Uterus (tissue), 2 donors: Measurements from ENCODE around the gene CMTM1.

Source experiments
- POLR2A ChIP-seq, 2 donors: fragments of 450-650 bp; IDR thresholded peaks; one replicate each; pipeline ENCODE4 v1.6.1; 2016; ENCODE audit warnings: antibody characterized with exemption in 2 of 2, mild to moderate bottlenecking in 1 of 2, moderate library complexity in 1 of 2
- TF ChIP-seq, protein P1 (sequence below), 4 experiments: fragments of 200-600 bp in 2 of 4; fragments of 450-650 bp in 2 of 4; sonication (generic) in 2 of 4; IDR thresholded peaks; one replicate each; pipeline ENCODE4 v1.5.1; 2016 to 2019; ENCODE audit warnings: antibody characterized with exemption in 4 of 4, mild to moderate bottlenecking in 2 of 4, moderate library complexity in 1 of 4

DNA sequence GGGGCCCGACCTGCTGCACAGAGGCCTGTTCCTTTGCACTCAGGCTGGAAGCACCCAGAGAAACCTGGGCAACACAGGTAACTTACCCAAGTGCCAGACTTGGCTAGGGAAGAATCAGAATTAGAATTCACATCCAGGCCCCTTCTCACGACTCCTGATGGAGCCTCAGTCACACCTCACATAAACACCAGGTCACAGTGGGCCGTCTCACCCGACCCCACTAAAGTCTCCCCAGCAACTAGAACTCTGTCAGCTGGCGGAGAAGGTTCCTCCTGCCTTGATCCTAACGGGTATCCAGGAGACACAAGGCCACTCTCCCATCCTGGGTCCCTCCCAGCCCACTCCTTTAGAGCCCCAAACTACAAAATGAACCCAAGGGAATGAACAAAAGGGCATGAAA lies 22.7 kb upstream of the CMTM1 start:
- TF ChIP-seq, protein P1, sequence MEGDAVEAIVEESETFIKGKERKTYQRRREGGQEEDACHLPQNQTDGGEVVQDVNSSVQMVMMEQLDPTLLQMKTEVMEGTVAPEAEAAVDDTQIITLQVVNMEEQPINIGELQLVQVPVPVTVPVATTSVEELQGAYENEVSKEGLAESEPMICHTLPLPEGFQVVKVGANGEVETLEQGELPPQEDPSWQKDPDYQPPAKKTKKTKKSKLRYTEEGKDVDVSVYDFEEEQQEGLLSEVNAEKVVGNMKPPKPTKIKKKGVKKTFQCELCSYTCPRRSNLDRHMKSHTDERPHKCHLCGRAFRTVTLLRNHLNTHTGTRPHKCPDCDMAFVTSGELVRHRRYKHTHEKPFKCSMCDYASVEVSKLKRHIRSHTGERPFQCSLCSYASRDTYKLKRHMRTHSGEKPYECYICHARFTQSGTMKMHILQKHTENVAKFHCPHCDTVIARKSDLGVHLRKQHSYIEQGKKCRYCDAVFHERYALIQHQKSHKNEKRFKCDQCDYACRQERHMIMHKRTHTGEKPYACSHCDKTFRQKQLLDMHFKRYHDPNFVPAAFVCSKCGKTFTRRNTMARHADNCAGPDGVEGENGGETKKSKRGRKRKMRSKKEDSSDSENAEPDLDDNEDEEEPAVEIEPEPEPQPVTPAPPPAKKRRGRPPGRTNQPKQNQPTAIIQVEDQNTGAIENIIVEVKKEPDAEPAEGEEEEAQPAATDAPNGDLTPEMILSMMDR (IDR thresholded peaks at IDR 0.05) = no peak
- no peak for TF ChIP-seq POLR2A (IDR thresholded peaks at IDR 0.05)
